Measurements from ENCODE around the gene FAM120A.

The FAM120A gene

GRCh38 chr9:93580654-93581380 lies 129.3 kb downstream of the FAM120A start:
- no peak for DNase-seq

GRCh38 chr9:93582115-93582514 lies 130.6 kb downstream of the FAM120A start:
- no peak for DNase-seq

GRCh38 chr9:93582550-93582949 lies 131.1 kb downstream of the FAM120A start:
- DNase-seq = no peak

DNA sequence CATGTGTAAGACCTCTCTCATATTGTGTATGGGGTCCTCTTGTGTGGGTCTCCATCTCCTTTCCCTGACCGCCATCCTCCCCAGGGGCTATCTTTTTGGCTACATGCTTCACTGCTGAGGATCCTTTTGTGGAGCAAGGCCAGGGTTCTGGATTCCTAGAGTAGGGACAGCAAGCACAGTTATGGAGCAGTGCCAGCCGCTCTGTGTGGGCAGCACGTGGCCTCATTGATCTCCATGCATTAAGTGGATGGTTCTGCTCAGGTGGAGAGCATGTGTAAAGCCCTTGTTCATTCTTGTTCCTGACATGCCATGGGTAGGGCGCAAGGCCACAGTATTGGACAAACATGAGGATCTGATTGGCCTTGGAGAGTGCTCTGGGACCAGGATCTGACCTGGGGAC lies 133.8 kb downstream of the FAM120A start:
- DNase-seq = no peak

- no peak for DNase-seq
These were observed 134.2 kb downstream of the FAM120A start for GRCh38 chr9:93585695-93586094.

DNA sequence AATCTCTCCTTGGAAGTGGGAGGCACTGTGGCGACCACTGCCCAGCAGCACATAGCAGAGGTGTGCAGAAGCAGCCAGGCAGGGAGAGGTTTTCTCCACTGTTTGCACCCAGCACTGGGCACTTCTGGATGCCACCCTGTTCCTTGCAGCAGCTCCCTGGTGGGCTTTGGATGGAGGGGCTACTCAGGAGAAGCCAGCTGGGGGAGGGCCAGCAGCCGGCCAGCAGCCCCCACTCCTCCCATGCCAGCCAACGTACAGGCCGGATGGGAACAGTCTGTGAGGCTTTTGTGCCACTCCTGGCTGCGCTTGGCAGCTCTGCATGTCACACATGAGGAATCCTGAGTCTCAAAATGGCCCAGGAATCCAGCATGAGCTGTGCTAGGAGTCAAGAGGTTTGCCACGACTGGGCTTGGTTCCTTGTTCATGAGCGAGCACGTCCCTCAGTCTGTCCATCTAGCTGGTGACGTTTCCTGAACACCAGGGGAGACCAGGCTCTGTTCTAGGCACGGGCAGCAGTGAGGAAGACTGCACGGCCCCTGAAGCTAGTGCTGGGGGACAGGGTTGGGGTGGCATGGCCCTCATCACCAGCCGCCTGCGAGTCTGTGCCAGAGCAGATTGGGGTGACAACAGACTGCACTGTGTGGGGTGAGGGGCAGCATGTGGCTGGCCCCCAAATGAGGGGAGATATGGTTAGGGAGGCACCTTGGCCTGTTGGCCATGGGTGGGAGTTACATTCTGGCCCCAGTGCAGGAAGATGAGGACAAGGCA lies 135.0 kb downstream of the FAM120A start:
- no peak for DNase-seq

GRCh38 chr9:93587284-93587650 lies 135.8 kb downstream of the FAM120A start:
- DNase-seq = no peak

DNA sequence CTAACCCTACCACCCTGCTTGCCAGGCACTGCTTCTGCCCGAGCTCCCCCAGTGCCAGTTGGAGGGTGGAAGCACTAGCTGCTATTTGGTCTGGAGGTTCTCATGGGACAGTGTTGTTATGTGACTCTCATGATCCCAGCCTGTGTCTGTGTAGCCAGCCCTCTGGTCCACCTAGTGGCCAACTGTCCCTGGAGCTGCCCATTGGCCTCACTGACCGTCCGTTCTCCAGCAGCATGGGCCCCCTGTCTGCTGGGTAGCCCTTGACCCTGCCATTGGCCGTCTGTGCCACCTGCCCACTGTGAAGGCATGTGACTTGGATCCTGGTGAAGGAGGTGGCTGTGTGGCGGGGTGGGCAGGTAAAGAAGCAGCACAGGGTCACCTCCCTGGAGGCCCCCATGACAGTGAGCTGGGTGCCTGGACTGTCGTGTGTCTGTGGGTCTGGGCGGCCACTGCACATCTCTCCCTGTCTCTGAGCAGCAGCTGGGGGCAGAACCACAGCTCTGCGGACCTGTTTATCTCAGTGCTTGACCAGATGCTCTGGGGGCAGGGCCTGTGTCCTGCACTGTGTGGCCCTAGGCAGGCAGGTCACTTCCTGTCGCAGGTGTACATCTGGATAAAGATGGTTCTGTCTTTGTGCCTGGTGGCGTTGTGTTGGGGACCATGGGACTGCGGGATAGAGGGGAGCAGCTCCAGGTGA lies 136.3 kb downstream of the FAM120A start:
- DNase-seq = no peak

- no peak for DNase-seq
These were observed 137.4 kb downstream of the FAM120A start for GRCh38 chr9:93588641-93589609.

GRCh38 chr9:93589688-93590087 lies 138.2 kb downstream of the FAM120A start:
- DNase-seq = no peak

DNA sequence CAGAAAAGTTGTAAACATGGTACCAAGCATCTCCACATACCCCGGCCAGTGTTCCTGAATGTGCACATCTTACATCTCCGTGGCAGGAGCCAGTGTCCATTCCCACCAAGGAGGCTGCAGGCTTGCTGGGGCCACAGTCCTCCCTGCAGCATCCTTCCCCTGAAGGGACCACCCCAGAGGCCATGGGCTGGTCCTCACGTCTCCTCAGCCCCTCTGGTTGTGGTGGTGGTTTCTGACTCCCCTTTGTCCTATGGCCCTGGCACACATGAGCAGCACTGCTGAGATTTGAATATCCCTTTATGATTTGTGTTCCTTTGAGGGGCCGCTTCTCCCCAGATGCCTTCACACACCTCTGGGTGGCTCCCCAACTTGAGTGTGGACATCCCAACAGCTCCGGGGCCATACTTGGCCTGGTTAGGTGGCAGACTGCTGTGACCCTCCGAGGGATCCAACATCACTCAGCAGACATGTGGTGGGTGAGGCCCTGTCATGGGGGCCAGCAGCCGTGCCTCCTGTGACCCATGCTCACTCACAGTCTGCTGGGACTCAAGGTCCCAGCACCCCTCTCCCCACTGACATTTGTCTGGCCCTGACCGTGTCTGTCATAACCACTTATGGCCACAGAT lies 139.2 kb downstream of the FAM120A start:
- no peak for DNase-seq

- DNase-seq = no peak
These were observed 140.0 kb downstream of the FAM120A start for GRCh38 chr9:93591301-93592007.

DNA sequence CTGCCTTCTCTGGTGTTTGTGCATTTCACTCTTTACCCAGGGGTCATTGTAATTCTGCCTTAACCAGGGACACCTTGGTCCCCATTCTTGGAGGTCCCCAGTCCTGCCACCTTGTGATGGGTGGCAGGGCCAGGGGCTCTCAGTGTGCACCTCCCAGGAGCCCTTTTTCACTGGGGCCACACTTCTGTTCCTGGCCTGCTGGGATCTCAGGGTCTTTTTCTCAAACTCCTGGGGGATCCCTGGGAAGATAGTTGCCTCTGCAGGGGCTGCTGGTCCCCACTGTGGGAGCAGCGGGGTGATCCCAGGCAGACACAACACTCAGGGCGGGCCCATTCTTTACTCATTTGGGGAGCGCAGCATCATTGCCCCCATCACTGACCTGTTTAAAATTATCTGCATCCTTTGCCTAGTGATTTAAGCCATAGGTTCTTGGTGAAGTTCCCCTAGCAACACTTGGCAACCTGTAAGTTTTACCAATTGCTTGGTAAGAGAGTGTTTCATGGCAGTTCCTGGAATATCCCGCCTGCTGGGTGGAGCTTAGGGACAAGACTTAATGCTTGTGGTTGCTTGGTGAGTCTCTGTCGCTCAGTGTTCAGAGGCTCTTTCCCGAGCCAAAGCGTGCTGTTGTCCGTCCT lies 140.6 kb downstream of the FAM120A start:
- no peak for DNase-seq

DNA sequence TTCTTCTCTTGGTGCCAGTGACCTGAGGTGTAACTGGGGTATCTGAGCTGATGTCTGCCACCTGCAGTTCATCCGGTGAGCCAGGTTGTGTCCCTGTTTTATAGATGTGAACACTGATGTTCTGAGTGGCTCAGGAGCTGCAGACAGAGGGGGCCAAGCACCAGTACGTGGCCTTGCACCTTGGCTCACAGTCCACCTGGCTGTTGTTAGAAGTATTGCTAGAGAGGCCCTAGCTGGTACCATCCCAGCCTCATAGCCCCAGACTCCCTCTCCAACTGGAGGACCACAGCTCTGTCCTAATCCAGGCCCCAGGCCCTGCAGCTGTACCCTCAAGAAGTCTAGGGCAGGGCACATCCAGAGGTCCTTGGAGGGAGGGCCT lies 141.1 kb downstream of the FAM120A start:
- DNase-seq = no peak

DNA sequence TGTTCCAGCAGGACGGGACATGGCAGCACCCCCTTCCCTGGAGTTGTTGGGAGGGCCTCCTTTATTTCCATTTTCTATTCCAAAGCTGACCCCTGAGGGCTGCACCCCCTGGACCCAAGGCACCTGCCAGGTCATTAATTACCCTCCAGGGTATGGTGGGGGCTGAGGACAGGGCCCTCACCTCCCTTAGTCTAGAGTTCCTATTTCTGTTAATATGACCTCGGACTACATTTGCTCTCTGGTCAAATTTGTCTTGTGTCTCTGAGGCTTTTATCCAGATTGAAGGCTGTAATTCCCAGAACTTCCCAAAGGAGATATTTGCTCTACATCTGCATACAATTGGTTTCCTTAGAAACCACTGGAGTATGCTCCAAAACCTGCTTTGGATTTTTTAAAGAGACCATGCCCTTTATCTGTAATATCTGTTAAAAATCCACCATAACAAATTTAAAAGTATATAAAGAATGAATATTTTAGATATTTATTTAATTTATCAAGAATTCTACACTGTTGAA lies 141.7 kb downstream of the FAM120A start:
- no peak for DNase-seq

GRCh38 chr9:93594041-93594756 lies 142.7 kb downstream of the FAM120A start:
- no peak for DNase-seq

- DNase-seq = no peak
These were observed 144.0 kb downstream of the FAM120A start for GRCh38 chr9:93595461-93595860.

- DNase-seq = no peak
These were observed 144.4 kb downstream of the FAM120A start for GRCh38 chr9:93595861-93596365.

- DNase-seq = no peak
These were observed 144.9 kb downstream of the FAM120A start for GRCh38 chr9:93596399-93596798.

- DNase-seq = no peak
These were observed 145.7 kb downstream of the FAM120A start for GRCh38 chr9:93597142-93597706.
